ENCODE measurements around the gene SCLT1.

- no peak for TF ChIP-seq CTCF (IDR thresholded peaks at IDR 0.05)
- TF ChIP-seq POLR2A (IDR thresholded peaks at IDR 0.05), result no peak
Measured at GRCh38 chr4:128986908-128987307, 106.4 kb downstream of the SCLT1 start.

Measured in testis (tissue), 2 donors.